GM20000 (cell line): ENCODE data around the gene REV3L.

Source experiments
- DNase-seq: peaks from one replicate; pipeline ENCODE4 v3.0.0; 2012; ENCODE audit warnings: low spot score
- CTCF ChIP-seq: IDR thresholded peaks from 2 replicates; pipeline ENCODE4 v1.5.1; 2012; ENCODE audit warnings: mild to moderate bottlenecking, control low read depth; ENCODE audit errors: extremely low read depth, missing control alignments

REV3L gene

GRCh38 chr6:111283707-111284106 is 199.3 kb downstream of the REV3L start:
- no peak for TF ChIP-seq CTCF

GRCh38 chr6:111282515-111282914 is 200.5 kb downstream of the REV3L start:
- TF ChIP-seq CTCF, result no peak
- no peak for DNase-seq

More at GRCh38 chr6:111283707-111284106, 199.3 kb downstream of the REV3L start:
- DNase-seq, result no peak

- no peak for DNase-seq
- no peak for TF ChIP-seq CTCF
These were observed 202.5 kb downstream of the REV3L start for GRCh38 chr6:111280445-111280955.

DNA sequence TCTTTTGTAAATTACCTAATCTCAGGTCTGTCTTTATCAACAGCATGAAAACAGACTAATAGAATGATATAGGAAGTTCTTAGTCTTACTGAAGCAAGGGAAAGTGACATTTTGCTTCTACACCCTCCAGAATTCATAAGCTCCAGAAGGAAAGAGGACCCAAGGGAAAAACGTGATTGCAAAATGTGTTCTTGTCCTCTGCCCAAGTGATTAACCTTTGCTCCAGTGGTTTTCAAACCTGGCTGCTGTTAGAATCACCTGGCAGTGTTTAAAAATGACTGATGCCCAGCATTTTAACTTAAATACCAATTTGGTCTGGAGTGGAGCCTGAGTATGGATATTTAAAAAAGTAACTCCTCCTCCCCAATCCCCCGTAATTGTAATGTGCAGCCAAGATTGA is 204.3 kb downstream of the REV3L start:
- no peak for TF ChIP-seq CTCF
- no peak for DNase-seq

DNA sequence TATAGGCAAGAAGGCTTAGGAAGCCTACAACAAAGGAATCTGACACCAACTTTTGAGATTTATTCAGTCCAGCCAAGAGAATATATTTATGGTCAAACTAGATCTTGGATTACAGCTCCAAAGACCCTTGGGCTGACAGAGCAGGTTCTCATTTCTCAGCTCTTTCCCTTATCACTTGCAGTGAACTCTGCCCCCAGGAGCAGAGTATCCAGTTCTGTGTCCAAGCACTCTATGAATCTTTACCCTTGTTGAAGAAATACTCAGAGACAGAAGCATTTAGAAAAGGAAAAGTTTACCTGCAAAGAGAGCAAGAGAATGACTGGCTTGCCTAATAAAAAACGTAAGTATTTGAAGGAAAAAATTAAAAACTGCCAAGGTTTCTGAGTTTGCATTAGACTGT is 205.2 kb downstream of the REV3L start:
- DNase-seq, result no peak
- no peak for TF ChIP-seq CTCF

DNA sequence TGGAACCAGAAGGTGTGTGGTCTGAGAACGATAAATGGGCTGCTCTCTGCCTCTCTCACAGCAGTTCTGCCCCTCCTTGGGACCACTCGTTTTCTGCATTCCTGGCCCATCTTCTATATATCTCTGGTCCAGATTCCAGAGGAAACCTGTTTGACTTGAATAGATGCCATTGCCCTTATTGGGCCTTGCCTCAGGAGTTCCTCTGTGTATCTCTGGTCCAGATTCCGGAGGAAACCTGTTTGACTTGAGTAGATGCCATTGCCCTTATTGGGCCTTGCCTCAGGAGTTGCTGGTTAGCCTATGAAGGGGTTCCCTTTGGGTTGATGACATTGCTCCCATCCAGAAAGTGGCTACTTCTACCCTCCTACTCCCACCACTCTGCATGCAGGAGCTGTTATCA is 206.3 kb downstream of the REV3L start:
- TF ChIP-seq CTCF, result no peak
- DNase-seq, result no peak

DNA sequence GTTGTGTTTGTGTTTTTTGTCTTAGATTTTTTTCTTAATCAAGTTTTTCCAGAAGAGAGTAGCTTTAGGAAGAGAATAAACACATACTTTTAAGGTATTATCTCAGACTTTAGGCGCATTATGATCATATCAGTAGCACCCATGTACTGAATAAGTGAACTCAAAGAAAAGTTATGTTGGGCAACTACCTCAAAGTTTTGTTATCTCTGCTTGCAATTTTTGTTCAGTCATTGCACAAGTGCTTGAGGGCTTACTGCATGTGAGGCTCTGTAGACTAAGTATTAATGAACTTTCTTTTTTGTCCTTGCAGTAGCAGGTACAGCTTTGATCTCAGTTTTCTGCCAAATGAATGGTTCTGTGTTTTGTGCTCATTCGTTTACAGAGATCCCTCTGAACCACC is 206.7 kb downstream of the REV3L start:
- DNase-seq, result no peak
- no peak for TF ChIP-seq CTCF
